Measurements from ENCODE around the gene C8G. TPM values are rescaled to one million over a fixed set of nuclear protein-coding genes. Genes with fewer than 3 reads are reported as not detected.

C8G gene
- total and polyA plus RNA-seq, 2 of the 8 experiments (the other 6 are each of a cell fraction or from before 2014, with no cell fraction given) = 0.62 to 0.80 TPM

- no peak overlapping the region; a peak in 1 of 7 replicates for H3K9ac ChIP-seq (replicated peaks in 1 of 4; ENCODE audit: extremely low read depth in 1 of 4, low read depth in 3 of 4, low read length in 3 of 4)
- H3K79me1 ChIP-seq (ENCODE audit: low read depth, low read length) = no peaks in the 10 kb centered on the region
- 0 out of 2 replicates have a peak overlapping the region, but pooled peaks have one; percentile 86 for H2BK5ac ChIP-seq (ENCODE audit: low read depth, low read length)
- H3K18ac ChIP-seq (ENCODE audit: extremely low read depth, low read length) = peak overlapping the region; percentile 97
- FAIRE-seq (no peak), DNase-seq (ENCODE audit: low read depth in 1 of 2, low spot score in 2 of 2) (no peak)
- peak overlapping the region; percentile 36 to 55 (median 49); a peak in 5 of 8 replicates for H3K4me3 ChIP-seq (ENCODE audit: extremely low read depth in 1 of 4, insufficient read depth in 2 of 4, low read depth in 3 of 4, low read length in 4 of 4)
- H3K4me2 ChIP-seq (ENCODE audit: insufficient read depth in 1 of 2, low read depth in 2 of 2, low read length in 2 of 2) = peak overlapping the region; percentile 35 to 86
- H3K9me3 ChIP-seq (ENCODE audit: insufficient read depth in 2 of 2, low read depth in 1 of 2, low read length in 1 of 2) = no peaks in the 10 kb centered on the region
- H2AK5ac ChIP-seq (ENCODE audit: low read depth, low read length) = peak overlapping the region; percentile 42; the same call in 1 of the 2 replicates
- CTCF ChIA-PET (ENCODE audit: partially characterized antibody) = interaction anchor here (0.6 to 5.2 kb wide), 4 partner anchors 25 to 119 kb away, joined by 3 to 21 read pairs (median 11); partner anchors contain the start of gene SAPCD2
- WGBS, 2 experiments (ENCODE audit: extremely low coverage in 1 of 2, insufficient coverage in 1 of 2, insufficient read length in 1 of 2, insufficient replicate concordance in 2 of 2, low coverage in 1 of 2, low lambda C conversion rate in 2 of 2, missing lambda C conversion rate in 1 of 2) = 66% methylated on average over 7 of the region's 9 CpGs; no CpG with 5 or more reads in 1 of the 2 experiments
- H2BK12ac ChIP-seq (ENCODE audit: low read depth, low read length) = peak overlapping the region; percentile 71; the same call in 1 of the 2 replicates
- peak overlapping the region; percentile 73 for H4K91ac ChIP-seq (replicated peaks; ENCODE audit: insufficient read length, low read length)
- H2BK20ac ChIP-seq (ENCODE audit: low read length) = no peak overlapping the region
- peak overlapping the region; percentile 90 for H4K8ac ChIP-seq (ENCODE audit: extremely low read depth, insufficient read depth, low read length)
- H3K14ac ChIP-seq (ENCODE audit: insufficient read length) = no peak overlapping the region
- peaks cover 0 to 2% of the 10 kb centered on the region in 2 experiments for H4K20me1 ChIP-seq (replicated peaks in 1 of 2; ENCODE audit: control insufficient read depth in 1 of 2, insufficient read depth in 2 of 2, low read length in 2 of 2)
- H4K5ac ChIP-seq (ENCODE audit: insufficient read length, low read depth, low read length) = peak overlapping the region; percentile 32
- H3K23me2 ChIP-seq (ENCODE audit: low read depth, low read length) = peaks cover 3% of the 10 kb centered on the region; the same call in 1 of the 2 replicates
- H2AFZ ChIP-seq (ENCODE audit: low read length) = no peak overlapping the region
- H3K4me1 ChIP-seq (replicated peaks in 1 of 4; ENCODE audit: control insufficient read depth in 3 of 4, insufficient read depth in 4 of 4, low read length in 3 of 4) = peaks cover 0 to 14% (median 10%) of the 10 kb centered on the region in 4 experiments; a peak in 5 of 7 replicates
- H3K27ac ChIP-seq (ENCODE audit: low read depth, low read length) = no peak overlapping the region; the same call in 1 of the 2 replicates
- no peak overlapping the region for H2BK120ac ChIP-seq (replicated peaks; ENCODE audit: low read depth, low read length)
- no peak overlapping the region for H3K23ac ChIP-seq (ENCODE audit: insufficient read length)
- no peaks in the 10 kb centered on the region for H3K36me3 ChIP-seq (ENCODE audit: control insufficient read depth in 2 of 4, insufficient read depth in 4 of 4, low read length in 3 of 4)
- H3K56ac ChIP-seq (replicated peaks; ENCODE audit: insufficient read length, low read depth, low read length) = no peak overlapping the region
- POLR2A ChIA-PET (ENCODE audit: partially characterized antibody) = interaction anchor here (1.0 to 1.3 kb wide), 3 partner anchors 8 to 42 kb away, joined by 3 to 5 read pairs (median 3); no protein-coding TSS in a partner anchor
- no peaks in the 10 kb centered on the region for H3K27me3 ChIP-seq (replicated peaks in 1 of 4; ENCODE audit: control insufficient read depth in 3 of 4, extremely low read depth in 1 of 4, insufficient read depth in 3 of 4, low read length in 3 of 4)
- H3K4ac ChIP-seq (replicated peaks; ENCODE audit: insufficient read length, low read depth, low read length) = no peak overlapping the region
- H3K79me2 ChIP-seq (ENCODE audit: control insufficient read depth in 1 of 2, insufficient read depth in 2 of 2, low read length in 2 of 2) = no peaks in the 10 kb centered on the region
- H2BK15ac ChIP-seq (ENCODE audit: low read length) = 0 out of 2 replicates have a peak overlapping the region, but pooled peaks have one; percentile 67
- TF ChIP-seq GABPA (IDR thresholded peaks at IDR 0.05; ENCODE audit: borderline replicate concordance, insufficient read depth, low read length) = no peak
- no peak for TF ChIP-seq TEAD4 (IDR thresholded peaks at IDR 0.05; ENCODE audit: low read depth, low read length)
- no peak for TF ChIP-seq RBBP5 (IDR thresholded peaks at IDR 0.05; ENCODE audit: borderline replicate concordance, low read depth, low read length)
- no peak for TF ChIP-seq POU5F1 (IDR thresholded peaks at IDR 0.05; ENCODE audit: low read depth, low read length)
- TF ChIP-seq CTCF (IDR thresholded peaks at IDR 0.05; ENCODE audit: control extremely low read depth in 1 of 3, insufficient read depth in 1 of 3, low read depth in 1 of 3, low read length in 3 of 3) = no peak
- TF ChIP-seq HDAC6 (IDR thresholded peaks at IDR 0.05; ENCODE audit: low read depth, low read length) = no peak
- no peak for TF ChIP-seq JUND (IDR thresholded peaks at IDR 0.05; ENCODE audit: low read length)
- no peak for TF ChIP-seq HDAC2 (IDR thresholded peaks at IDR 0.05; ENCODE audit: borderline replicate concordance in 1 of 2, low read depth in 2 of 2, low read length in 2 of 2)
- TF ChIP-seq TAF7 (optimal IDR thresholded peaks at IDR 0.05; ENCODE audit: borderline replicate concordance, low read depth, low read length) = no peak
Observed at GRCh38 chr9:136950656-136951276, 5.7 kb downstream of the C8G start.
